Hepatocyte (in vitro differentiated cells): ENCODE results near the gene ANKRD28. TPM values are rescaled to one million over a fixed set of nuclear protein-coding genes. Genes with fewer than 3 reads are reported as not detected.
"Not testable (repeated sequence)": the region's sequence is repeated elsewhere in the genome, so short reads cannot be mapped to it uniquely, and the experiment has no call there.

Experiments used
- DNase-seq: peaks from one replicate; pipeline ENCODE4 v3.0.0-alpha.2; 2016; ENCODE audit warnings: low spot score
- H2AFZ ChIP-seq: fragments of 200-600 bp; sonication (generic); 2 replicates; pipeline ENCODE4 v1.6.0; 2016; ENCODE audit warnings: antibody characterized with exemption, mild to moderate bottlenecking
- H3K27ac ChIP-seq: fragments of 200-600 bp; sonication (generic); 2 replicates; pipeline ENCODE4 v1.5.1; 2016; ENCODE audit warnings: mild to moderate bottlenecking
- H3K27me3 ChIP-seq: fragments of 200-600 bp; sonication (generic); 2 replicates; pipeline ENCODE4 v1.6.1; 2016
- H3K36me3 ChIP-seq: fragments of 200-600 bp; sonication (generic); replicated peaks from 2 replicates; pipeline ENCODE4 v1.5.1; 2016; ENCODE audit warnings: low read depth; ENCODE audit not compliant: insufficient read depth
- H3K4me1 ChIP-seq: fragments of 200-600 bp; sonication (generic); 2 replicates; pipeline ENCODE4 v1.5.1; 2016; ENCODE audit warnings: mild to moderate bottlenecking, moderate library complexity; ENCODE audit not compliant: insufficient read depth
- H3K4me2 ChIP-seq: fragments of 200-600 bp; sonication (generic); 2 replicates; pipeline ENCODE4 v1.6.0; 2016
- H3K4me3 ChIP-seq: fragments of 200-600 bp; sonication (generic); 2 replicates; pipeline ENCODE4 v1.5.1; 2016; ENCODE audit warnings: mild to moderate bottlenecking
- H3K79me2 ChIP-seq: fragments of 200-600 bp; sonication (generic); 2 replicates; pipeline ENCODE4 v1.6.0; 2017; ENCODE audit warnings: mild to moderate bottlenecking
- H3K9me2 ChIP-seq: fragments of 200-600 bp; sonication (generic); replicated peaks from 2 replicates; pipeline ENCODE4 v1.6.0; 2017; ENCODE audit warnings: mild to moderate bottlenecking; ENCODE audit not compliant: insufficient read depth
- H3K9me3 ChIP-seq: fragments of 200-600 bp; sonication (generic); 2 replicates; pipeline ENCODE4 v1.5.1; 2016; ENCODE audit warnings: low read depth, mild to moderate bottlenecking
- H4K20me1 ChIP-seq: fragments of 200-600 bp; sonication (generic); 2 replicates; pipeline ENCODE4 v1.6.0; 2016; ENCODE audit warnings: mild to moderate bottlenecking; ENCODE audit not compliant: insufficient read depth, poor library complexity, severe bottlenecking
- EZH2 ChIP-seq: fragments of 200-600 bp; sonication (generic); IDR thresholded peaks from 2 replicates; pipeline ENCODE4 v1.6.1; 2016; ENCODE audit warnings: antibody characterized with exemption, mild to moderate bottlenecking, borderline replicate concordance
- EZH2phosphoT487 ChIP-seq: fragments of 200-600 bp; sonication (generic); IDR thresholded peaks from one replicate; pipeline ENCODE4 v1.6.1; 2018; ENCODE audit warnings: antibody characterized with exemption, mild to moderate bottlenecking, low read depth, moderate library complexity; ENCODE audit not compliant: unreplicated experiment, severe bottlenecking
- WGBS: methylation state at CpG from one replicate; pipeline ENCODE4 v1.1.6; 2016; ENCODE audit warnings: low lambda C conversion rate; ENCODE audit errors: missing lambda C conversion rate; 5-methylcytosine and 5-hydroxymethylcytosine counted together
- microRNA-seq: library from miRNA; unstranded; fragments of <30 nt; microRNA quantifications from one replicate; pipeline ENCODE4, GENCODE V29; 2017
- polyA plus RNA-seq: library from polyadenylated mRNA; unstranded; fragments of >200 nt; fragmentation: Nextera tagmentation; extraction: Ambion mirVana; gene quantifications from 2 replicates; pipeline ENCODE4 v1.2.1, GENCODE V29; 2016
- small RNA-seq: library from RNA; depleted of rRNA; stranded (forward); fragments of <200 nt; gene quantifications from one replicate; pipeline ENCODE3, GENCODE V24; 2014
- total RNA-seq: library from RNA; depleted of rRNA; stranded (reverse); fragments of >200 nt; gene quantifications from 2 replicates; pipeline ENCODE4 v1.2.3, GENCODE V29; 2014
- TF ChIP-seq, protein P1 (sequence below): fragments of 200-600 bp; sonication (generic); IDR thresholded peaks from 2 replicates; pipeline ENCODE4 v1.5.1; 2016; ENCODE audit warnings: antibody characterized with exemption, mild to moderate bottlenecking; ENCODE audit not compliant: poor library complexity

Gene ANKRD28
- total and polyA plus RNA-seq, 2 experiments from 2014 or later, result 12.3 to 40.6 TPM

DNA sequence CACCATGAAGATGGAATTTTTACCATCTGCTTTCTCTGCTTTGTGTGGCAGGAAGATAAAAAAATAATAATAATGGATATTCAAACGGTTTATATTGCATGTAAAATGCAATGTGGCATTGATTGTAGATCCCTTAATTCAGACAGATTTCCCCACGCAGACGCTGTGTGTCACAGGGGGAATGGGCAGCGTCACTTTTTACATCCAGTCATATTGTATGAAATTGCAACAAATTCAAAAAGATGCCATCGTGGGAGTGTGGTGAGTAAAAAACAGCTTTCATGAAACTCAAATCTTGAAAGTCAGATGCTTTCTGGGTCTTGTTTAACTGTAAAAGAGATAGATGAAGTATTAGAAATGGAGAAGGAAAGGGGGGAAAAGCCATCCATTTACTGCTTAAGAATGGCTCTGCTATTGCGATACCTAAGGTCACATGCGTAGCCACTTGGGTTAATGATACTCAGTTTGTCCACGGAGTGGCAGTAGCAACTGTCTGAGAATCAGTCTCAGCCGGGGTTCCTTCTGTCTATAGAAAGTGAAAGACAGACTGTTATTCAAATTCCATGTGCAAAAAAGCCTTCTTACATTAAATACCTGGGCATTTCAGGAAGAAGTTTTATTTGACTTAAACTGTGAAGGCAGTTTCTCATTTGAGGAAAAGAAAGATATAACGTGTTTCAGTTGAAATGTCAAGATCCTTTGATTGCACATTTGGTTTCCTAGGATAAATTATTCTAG, 167.8 kb downstream of the ANKRD28 start:
- Histone ChIP-seq H3K9me3 (no peaks in the 10 kb centered on the region), H4K20me1 (no peaks in the 10 kb centered on the region), H3K4me2 (peak overlapping the region; percentile 67), H3K79me2 (no peaks in the 10 kb centered on the region), H3K4me1 (peaks cover 24% of the 10 kb centered on the region), H2AFZ (no peak overlapping the region), H3K27me3 (no peaks in the 10 kb centered on the region), H3K9me2 (no peaks in the 10 kb centered on the region), H3K36me3 (no peaks in the 10 kb centered on the region), H3K4me3 (no peak overlapping the region), H3K27ac (peak overlapping the region; percentile 41)
- 50% methylated on average over 10 of the region's 10 CpGs for WGBS
- peak; percentile 88 for DNase-seq
- TF ChIP-seq, protein P1, sequence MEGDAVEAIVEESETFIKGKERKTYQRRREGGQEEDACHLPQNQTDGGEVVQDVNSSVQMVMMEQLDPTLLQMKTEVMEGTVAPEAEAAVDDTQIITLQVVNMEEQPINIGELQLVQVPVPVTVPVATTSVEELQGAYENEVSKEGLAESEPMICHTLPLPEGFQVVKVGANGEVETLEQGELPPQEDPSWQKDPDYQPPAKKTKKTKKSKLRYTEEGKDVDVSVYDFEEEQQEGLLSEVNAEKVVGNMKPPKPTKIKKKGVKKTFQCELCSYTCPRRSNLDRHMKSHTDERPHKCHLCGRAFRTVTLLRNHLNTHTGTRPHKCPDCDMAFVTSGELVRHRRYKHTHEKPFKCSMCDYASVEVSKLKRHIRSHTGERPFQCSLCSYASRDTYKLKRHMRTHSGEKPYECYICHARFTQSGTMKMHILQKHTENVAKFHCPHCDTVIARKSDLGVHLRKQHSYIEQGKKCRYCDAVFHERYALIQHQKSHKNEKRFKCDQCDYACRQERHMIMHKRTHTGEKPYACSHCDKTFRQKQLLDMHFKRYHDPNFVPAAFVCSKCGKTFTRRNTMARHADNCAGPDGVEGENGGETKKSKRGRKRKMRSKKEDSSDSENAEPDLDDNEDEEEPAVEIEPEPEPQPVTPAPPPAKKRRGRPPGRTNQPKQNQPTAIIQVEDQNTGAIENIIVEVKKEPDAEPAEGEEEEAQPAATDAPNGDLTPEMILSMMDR, result peak; percentile 75
- no peak for TF ChIP-seq EZH2phosphoT487

DNA sequence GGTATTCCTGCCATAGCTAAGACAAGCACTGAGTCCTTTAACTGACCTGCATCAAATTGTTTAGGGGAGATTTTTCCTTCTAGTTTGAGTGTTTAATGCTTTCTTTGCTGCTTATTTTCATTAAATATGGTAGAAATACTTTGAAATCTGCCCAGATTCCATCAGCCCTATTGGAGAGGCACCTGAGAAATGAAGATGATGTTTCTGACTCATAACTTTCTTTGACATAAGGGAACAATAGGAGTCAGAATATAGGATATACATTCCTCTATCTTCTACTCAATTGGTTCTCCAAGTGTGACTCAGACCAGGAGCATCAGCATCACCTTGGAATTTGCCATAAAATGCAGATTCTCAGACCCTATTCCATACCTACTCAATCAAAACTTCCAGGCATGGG, 168.8 kb downstream of the ANKRD28 start:
- no peaks in the 10 kb centered on the region for H3K36me3 ChIP-seq
- H2AFZ ChIP-seq, result no peak overlapping the region
- no peak for DNase-seq
- H3K27me3 ChIP-seq, result no peaks in the 10 kb centered on the region
- H3K79me2 ChIP-seq, result peaks cover 5% of the 10 kb centered on the region
- no peak overlapping the region for H3K4me3 ChIP-seq
- no peak for TF ChIP-seq EZH2phosphoT487
- TF ChIP-seq EZH2, result no peak
- no peak overlapping the region for H3K4me2 ChIP-seq
- no peak overlapping the region for H3K27ac ChIP-seq
- no peaks in the 10 kb centered on the region for H3K9me3 ChIP-seq
- H3K9me2 ChIP-seq, result no peaks in the 10 kb centered on the region
- no peaks in the 10 kb centered on the region for H4K20me1 ChIP-seq
- peaks cover 13% of the 10 kb centered on the region for H3K4me1 ChIP-seq

DNA sequence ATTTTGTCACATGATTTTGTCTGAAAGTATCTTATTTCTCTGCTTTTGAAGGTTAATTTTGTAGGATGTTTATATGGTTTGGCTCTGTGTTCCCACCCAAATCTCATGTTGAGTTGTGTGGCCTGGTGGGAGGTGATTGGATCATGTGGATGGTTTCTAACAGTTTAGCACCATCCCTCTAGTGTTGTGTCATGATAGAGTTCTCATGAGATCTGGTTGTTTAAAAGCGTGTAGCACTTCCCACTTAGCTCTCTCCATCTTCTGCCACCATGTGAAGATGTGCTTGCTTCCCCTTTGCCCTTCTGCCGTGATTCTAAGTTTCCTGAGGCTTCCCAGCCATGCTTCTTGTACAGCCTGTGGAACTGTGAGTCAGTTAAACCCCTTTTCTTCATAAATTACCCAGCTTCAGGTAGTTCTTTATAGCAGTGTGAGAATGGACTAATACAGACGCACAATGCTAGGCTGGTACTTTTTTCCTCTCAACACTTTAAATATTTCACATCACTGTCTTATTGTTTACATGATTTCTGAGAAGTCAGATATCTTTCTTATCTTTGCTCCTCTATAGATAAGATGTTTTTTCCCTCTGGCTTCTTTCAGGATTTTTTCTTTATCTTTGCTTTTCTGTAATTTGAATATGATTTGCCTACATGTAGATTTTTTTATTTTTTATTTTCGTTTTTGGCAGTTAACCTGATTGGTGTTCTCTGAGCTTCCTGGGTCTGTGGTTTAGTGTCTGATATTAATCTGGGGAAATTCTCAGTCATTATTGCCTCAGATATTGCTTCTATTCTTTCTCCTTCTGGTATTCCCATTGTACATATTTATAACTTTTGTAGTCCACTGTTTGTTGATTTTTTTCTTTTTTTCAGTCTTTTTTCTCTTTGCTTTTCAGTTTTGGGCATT, 174.0 kb downstream of the ANKRD28 start:
- Histone ChIP-seq H3K4me1 (no peaks in the 10 kb centered on the region), H3K9me3 (peaks cover 10% of the 10 kb centered on the region), H3K4me3 (no peak overlapping the region), H3K79me2 (peaks cover 9% of the 10 kb centered on the region), H2AFZ (no peak overlapping the region), H3K9me2 (peaks cover 2% of the 10 kb centered on the region), H3K36me3 (no peaks in the 10 kb centered on the region), H3K27ac (no peak overlapping the region), H4K20me1 (no peaks in the 10 kb centered on the region), H3K27me3 (no peaks in the 10 kb centered on the region), H3K4me2 (no peak overlapping the region)
- TF ChIP-seq EZH2 (no peak), EZH2phosphoT487 (no peak)
- TF ChIP-seq, protein P1, result no peak
- 68% methylated on average over 4 of the region's 4 CpGs for WGBS
- no peak for DNase-seq

DNA sequence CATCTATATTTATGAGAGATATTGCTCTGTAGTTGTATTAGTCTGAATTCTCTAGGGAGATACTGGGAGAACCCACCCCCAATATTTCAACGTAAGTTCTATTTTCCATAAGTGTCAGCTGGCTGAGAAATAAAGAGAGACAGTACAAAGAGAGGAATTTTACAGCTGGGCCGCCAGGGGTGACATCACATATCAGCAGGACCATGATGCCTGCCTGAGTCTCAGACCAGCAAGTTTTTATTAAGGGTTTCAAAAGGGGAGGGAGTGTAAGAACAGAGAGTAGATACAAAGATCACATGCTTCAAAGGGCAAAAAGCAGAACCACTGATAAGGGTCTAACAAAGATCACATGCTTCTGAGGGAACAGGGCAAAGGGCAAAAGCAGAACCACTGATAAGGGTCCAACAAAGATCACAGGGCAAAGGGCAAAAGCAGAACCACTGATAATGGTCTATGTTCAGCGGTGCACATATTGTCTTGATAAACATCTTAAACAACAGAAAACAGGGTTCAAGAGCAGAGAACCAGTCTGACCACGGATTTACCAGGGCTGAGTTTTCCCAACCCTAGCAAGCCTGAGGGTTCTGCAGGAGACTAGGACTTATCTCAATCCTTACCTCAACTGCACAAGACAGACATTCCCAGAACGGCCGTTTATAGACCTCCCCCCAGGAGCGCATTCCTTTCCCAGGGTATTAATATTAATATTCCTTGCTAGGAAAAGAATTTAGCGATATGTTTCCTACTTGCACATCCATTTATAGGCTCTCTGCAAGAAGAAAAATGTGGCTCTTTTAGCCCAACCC, 177.9 kb downstream of the ANKRD28 start:
- peaks cover 12% of the 10 kb centered on the region for H3K9me3 ChIP-seq
- H3K36me3 ChIP-seq, H2AFZ ChIP-seq, H4K20me1 ChIP-seq, H3K9me2 ChIP-seq, H3K4me2 ChIP-seq, H3K27me3 ChIP-seq, H3K4me3 ChIP-seq, DNase-seq, H3K4me1 ChIP-seq: not testable (repeated sequence)
- peaks cover 10% of the 10 kb centered on the region for H3K79me2 ChIP-seq
- peak overlapping the region; percentile 46 for H3K27ac ChIP-seq
- WGBS, result 79% methylated on average over 8 of the region's 8 CpGs

Small RNA genes within 50 kb of the gene (microRNA-seq; reads per million reads assigned to microRNA genes)
- not detected for gene MIR3134

Small RNA genes within 50 kb of the gene (small RNA-seq; reads per million reads assigned to genes)
- gene MIR3134 (not detected), gene RN7SL4P (not detected)

Other genes with a start within 250 kb of the ANKRD28 start
- gene HACL1, start 196.4 kb downstream of the ANKRD28 start, total RNA-seq, result 23.0 and 25.3 TPM in 2 replicates
- gene HACL1, start 196.4 kb downstream of the ANKRD28 start, polyA plus RNA-seq, result 18.7 and 21.6 TPM in 2 replicates
- 37.6 and 37.9 TPM in 2 replicates for gene BTD, start 196.2 kb downstream of the ANKRD28 start, total RNA-seq
- 28.4 and 30.2 TPM in 2 replicates for gene BTD, start 196.2 kb downstream of the ANKRD28 start, polyA plus RNA-seq